ENCODE results near the gene BORCS5.
"Not testable (repeated sequence)": the region's sequence is repeated elsewhere in the genome, so short reads cannot be mapped to it uniquely, and the experiment has no call there.

The BORCS5 gene

GRCh38 chr12:12467264-12467663 is 110.4 kb downstream of the BORCS5 start:
- H3K36me3 ChIP-seq = peaks cover 0 to 37% (median 19%) of the 10 kb centered on the region in 11 experiments; a peak in 16 of 22 replicates
- no peaks in the 10 kb centered on the region for H3K27me3 ChIP-seq
- H3K9me3 ChIP-seq (replicated peaks in 1 of 11) = peaks cover 0 to 37% (median 27%) of the 10 kb centered on the region in 11 experiments; a peak in 21 of 22 replicates
- TF ChIP-seq Cebpa-rat (IDR thresholded peaks at IDR 0.05) = no peak
- no peak overlapping the region for H3K9ac ChIP-seq
- peak overlapping the region in 4 of 11 experiments; percentile 9 to 48 (median 26); a peak in 5 of 22 replicates for H3K27ac ChIP-seq
- no peaks in the 10 kb centered on the region for H4K20me1 ChIP-seq
- H3K4me1 ChIP-seq = peaks cover 22 to 41% (median 31%) of the 10 kb centered on the region in 10 experiments
- H3K4me3 ChIP-seq = no peak overlapping the region
- H3K4me2 ChIP-seq = peak overlapping the region; percentile 4 to 76 (median 55); a peak in 21 of 22 replicates

GRCh38 chr12:12467688-12468261 is 110.9 kb downstream of the BORCS5 start:
- Histone ChIP-seq H3K4me3 (no peak overlapping the region), H3K9ac (no peak overlapping the region), H3K4me2 (peak overlapping the region; percentile 4 to 76 (median 55); a peak in 21 of 22 replicates), H4K20me1 (no peaks in the 10 kb centered on the region), H3K4me1 (peaks cover 22 to 41% (median 31%) of the 10 kb centered on the region in 10 experiments), H3K27ac (peak overlapping the region in 3 of 11 experiments; percentile 21 to 48 (median 31); a peak in 4 of 22 replicates), H3K9me3 (replicated peaks in 1 of 11) (peaks cover 0 to 42% (median 31%) of the 10 kb centered on the region in 11 experiments; a peak in 21 of 22 replicates), H3K27me3 (no peaks in the 10 kb centered on the region), H3K36me3 (peaks cover 0 to 37% (median 19%) of the 10 kb centered on the region in 11 experiments; a peak in 16 of 22 replicates)
- TF ChIP-seq Cebpa-rat (IDR thresholded peaks at IDR 0.05) = no peak

GRCh38 chr12:12468575-12468974 is 111.7 kb downstream of the BORCS5 start:
- Histone ChIP-seq H3K27ac (peak overlapping the region in 1 of 11 experiments; percentile 31; a peak in 1 of 22 replicates), H3K9ac (no peak overlapping the region)

GRCh38 chr12:12469386-12469785 is 112.5 kb downstream of the BORCS5 start:
- Histone ChIP-seq H3K27ac (no peak overlapping the region), H3K4me1 (peaks cover 23 to 47% (median 35%) of the 10 kb centered on the region in 10 experiments), H3K27me3 (no peaks in the 10 kb centered on the region), H3K9me3 (replicated peaks in 1 of 11) (peaks cover 0 to 45% (median 31%) of the 10 kb centered on the region in 11 experiments; a peak in 21 of 22 replicates), H3K9ac (no peak overlapping the region), H3K36me3 (peaks cover 0 to 40% (median 19%) of the 10 kb centered on the region in 11 experiments; a peak in 16 of 22 replicates), H3K4me3 (no peak overlapping the region), H4K20me1 (no peaks in the 10 kb centered on the region), H3K4me2 (no peak overlapping the region)
- no peak for TF ChIP-seq Cebpa-rat (IDR thresholded peaks at IDR 0.05)

More at GRCh38 chr12:12468575-12468974, 111.7 kb downstream of the BORCS5 start:
- H3K4me1 ChIP-seq = peaks cover 22 to 41% (median 31%) of the 10 kb centered on the region in 10 experiments
- peaks cover 0 to 37% (median 19%) of the 10 kb centered on the region in 11 experiments; a peak in 16 of 22 replicates for H3K36me3 ChIP-seq
- H3K4me2 ChIP-seq = peak overlapping the region in 7 of 11 experiments; percentile 36 to 76 (median 58); a peak in 9 of 22 replicates
- H3K9me3 ChIP-seq (replicated peaks in 1 of 11) = peaks cover 0 to 45% (median 31%) of the 10 kb centered on the region in 11 experiments; a peak in 21 of 22 replicates
- TF ChIP-seq Cebpa-rat (IDR thresholded peaks at IDR 0.05) = no peak
- no peaks in the 10 kb centered on the region for H4K20me1 ChIP-seq
- no peaks in the 10 kb centered on the region for H3K27me3 ChIP-seq
- no peak overlapping the region for H3K4me3 ChIP-seq

- H3K4me1 ChIP-seq = peaks cover 27 to 62% (median 36%) of the 10 kb centered on the region in 10 experiments
- H3K9me3 ChIP-seq (replicated peaks in 1 of 11) = peaks cover 0 to 45% (median 31%) of the 10 kb centered on the region in 11 experiments; a peak in 21 of 22 replicates
- H3K36me3 ChIP-seq = peaks cover 4 to 41% (median 22%) of the 10 kb centered on the region in 11 experiments; a peak in 18 of 22 replicates
- H3K4me2 ChIP-seq = peak overlapping the region; percentile 27 to 74 (median 61)
- no peak overlapping the region for H3K9ac ChIP-seq
- no peak for TF ChIP-seq Cebpa-rat (IDR thresholded peaks at IDR 0.05)
- H3K4me3 ChIP-seq = no peak overlapping the region
- H3K27ac ChIP-seq = peak overlapping the region in 1 of 11 experiments; percentile 12; a peak in 1 of 22 replicates
- H3K27me3 ChIP-seq = no peaks in the 10 kb centered on the region
- no peaks in the 10 kb centered on the region for H4K20me1 ChIP-seq
These were observed 114.0 kb downstream of the BORCS5 start for GRCh38 chr12:12470751-12471306.

- not testable (repeated sequence) for H3K27me3 ChIP-seq
These were observed 115.4 kb downstream of the BORCS5 start for GRCh38 chr12:12471982-12472961.

GRCh38 chr12:12473223-12473622 is 116.3 kb downstream of the BORCS5 start:
- TF ChIP-seq Cebpa-rat (IDR thresholded peaks at IDR 0.05) = no peak
- peaks cover 23 to 58% (median 39%) of the 10 kb centered on the region in 11 experiments for H3K36me3 ChIP-seq
- no peak overlapping the region for H3K27ac ChIP-seq
- no peak overlapping the region for H3K4me2 ChIP-seq
- no peaks in the 10 kb centered on the region for H4K20me1 ChIP-seq
- H3K4me3 ChIP-seq = no peak overlapping the region
- peaks cover 0 to 41% (median 29%) of the 10 kb centered on the region in 11 experiments; a peak in 21 of 22 replicates for H3K9me3 ChIP-seq (replicated peaks in 1 of 11)
- H3K9ac ChIP-seq = no peak overlapping the region
- H3K27me3 ChIP-seq = no peaks in the 10 kb centered on the region
- H3K4me1 ChIP-seq = peaks cover 13 to 48% (median 19%) of the 10 kb centered on the region in 10 experiments

More at GRCh38 chr12:12471982-12472961, 115.4 kb downstream of the BORCS5 start:
- H3K27ac ChIP-seq, H3K9ac ChIP-seq, H3K4me2 ChIP-seq, H3K4me3 ChIP-seq, H4K20me1 ChIP-seq: not testable (repeated sequence)
- Histone ChIP-seq H3K4me1 (peaks cover 22 to 57% (median 28%) of the 10 kb centered on the region in 10 experiments), H3K9me3 (replicated peaks in 1 of 11) (peaks cover 0 to 45% (median 31%) of the 10 kb centered on the region in 11 experiments; a peak in 21 of 22 replicates), H3K36me3 (peaks cover 14 to 56% (median 32%) of the 10 kb centered on the region in 11 experiments)

- Histone ChIP-seq H3K9me3 (replicated peaks in 1 of 11) (peaks cover 0 to 28% (median 17%) of the 10 kb centered on the region in 11 experiments; a peak in 19 of 22 replicates), H3K4me3 (no peak overlapping the region), H3K27ac (peak overlapping the region in 1 of 11 experiments; percentile 53; a peak in 3 of 22 replicates), H4K20me1 (no peaks in the 10 kb centered on the region), H3K36me3 (peaks cover 29 to 62% (median 42%) of the 10 kb centered on the region in 11 experiments), H3K9ac (no peak overlapping the region; a peak in 1 of 22 replicates), H3K4me2 (peak overlapping the region in 3 of 11 experiments; percentile 23 to 43 (median 38); a peak in 5 of 22 replicates), H3K27me3 (no peaks in the 10 kb centered on the region), H3K4me1 (peaks cover 13 to 43% (median 14%) of the 10 kb centered on the region in 10 experiments)
- TF ChIP-seq Cebpa-rat (IDR thresholded peaks at IDR 0.05) = no peak
These were observed 117.6 kb downstream of the BORCS5 start for GRCh38 chr12:12474471-12474928.
